WTC11 (cell line): Measurements from ENCODE around the gene PPM1K.

Experiments
- ATF2 ChIP-seq: sonication (generic); formaldehyde crosslinking; IDR thresholded peaks from 2 replicates; pipeline ENCODE4 v1.8.1; 2022; ENCODE audit warnings: low read depth, missing genetic modification reagents, borderline replicate concordance
- CREM ChIP-seq: sonication (generic); formaldehyde crosslinking; IDR thresholded peaks from 2 replicates; pipeline ENCODE4 v1.8.1; 2022; ENCODE audit warnings: mild to moderate bottlenecking, missing genetic modification reagents, moderate library complexity
- CTCF ChIP-seq: fragments of 200-600 bp; IDR thresholded peaks from 2 replicates; pipeline ENCODE4 v1.8.0; 2022; ENCODE audit warnings: antibody characterized with exemption
- E2F1 ChIP-seq: sonication (generic); formaldehyde crosslinking; IDR thresholded peaks from 2 replicates; pipeline ENCODE4 v1.8.0; 2022; ENCODE audit warnings: mild to moderate bottlenecking, missing genetic modification reagents
- E2F4 ChIP-seq: sonication (generic); formaldehyde crosslinking; IDR thresholded peaks from 2 replicates; pipeline ENCODE4 v1.8.1; 2022; ENCODE audit warnings: low read depth, mild to moderate bottlenecking, moderate library complexity, missing genetic modification reagents, borderline replicate concordance
- FOXP4 ChIP-seq: sonication (generic); formaldehyde crosslinking; IDR thresholded peaks from 2 replicates; pipeline ENCODE4 v1.8.0; 2022; ENCODE audit warnings: mild to moderate bottlenecking, missing genetic modification reagents
- JUN ChIP-seq: sonication (generic); formaldehyde crosslinking; IDR thresholded peaks from 2 replicates; pipeline ENCODE4 v1.8.0; 2023; ENCODE audit warnings: mild to moderate bottlenecking, missing genetic modification reagents
- MAX ChIP-seq: sonication (generic); formaldehyde crosslinking; IDR thresholded peaks from 2 replicates; pipeline ENCODE4 v1.8.0; 2022; ENCODE audit warnings: mild to moderate bottlenecking, missing genetic modification reagents
- SMAD4 ChIP-seq: sonication (generic); formaldehyde crosslinking; IDR thresholded peaks from 2 replicates; pipeline ENCODE4 v1.8.0; 2022; ENCODE audit warnings: mild to moderate bottlenecking, missing genetic modification reagents
- TCF7 ChIP-seq: sonication (generic); formaldehyde crosslinking; IDR thresholded peaks from 2 replicates; pipeline ENCODE4 v1.8.0; 2022; ENCODE audit warnings: mild to moderate bottlenecking, low read depth, missing genetic modification reagents, moderate library complexity
- TEAD1 ChIP-seq: sonication (generic); formaldehyde crosslinking; IDR thresholded peaks from 2 replicates; pipeline ENCODE4 v1.8.0; 2022; ENCODE audit warnings: mild to moderate bottlenecking, missing genetic modification reagents
- ZNF281 ChIP-seq: sonication (generic); formaldehyde crosslinking; IDR thresholded peaks from 2 replicates; pipeline ENCODE4 v1.8.0; 2023; ENCODE audit warnings: mild to moderate bottlenecking, missing genetic modification reagents
- ZSCAN18 ChIP-seq: fragments of 250-450 bp; sonication (Bioruptor Pico); IDR thresholded peaks from 2 replicates; pipeline ENCODE4 v2.1.2; 2022; ENCODE audit warnings: mild to moderate bottlenecking, moderate library complexity

GRCh38 chr4:88291003-88291402 lies 6.6 kb upstream of the PPM1K start:
- no peak for TF ChIP-seq SMAD4
- TF ChIP-seq CTCF = no peak
- no peak for TF ChIP-seq TEAD1 (CRISPR knock-in tag)
- TF ChIP-seq ZSCAN18 (CRISPR knock-in tag) = no peak
- TF ChIP-seq MAX (CRISPR knock-in tag) = no peak
- no peak for TF ChIP-seq TCF7 (CRISPR knock-in tag)
- TF ChIP-seq E2F4 = no peak
- TF ChIP-seq E2F1 (CRISPR knock-in tag) = no peak
- TF ChIP-seq JUN (CRISPR knock-in tag) = no peak
- no peak for TF ChIP-seq CREM
- TF ChIP-seq ZNF281 = no peak
- no peak for TF ChIP-seq ATF2 (CRISPR knock-in tag)
- TF ChIP-seq FOXP4 (CRISPR knock-in tag) = no peak
